ENCODE measurements around the gene RBBP8NL.

The RBBP8NL gene

GRCh38 chr20:62365814-62366369, 61.4 kb downstream of the RBBP8NL start:
- FAIRE-seq (no peak), DNase-seq (ENCODE audit: insufficient read length, low spot score) (no peak)
- TF ChIP-seq, protein P1, sequence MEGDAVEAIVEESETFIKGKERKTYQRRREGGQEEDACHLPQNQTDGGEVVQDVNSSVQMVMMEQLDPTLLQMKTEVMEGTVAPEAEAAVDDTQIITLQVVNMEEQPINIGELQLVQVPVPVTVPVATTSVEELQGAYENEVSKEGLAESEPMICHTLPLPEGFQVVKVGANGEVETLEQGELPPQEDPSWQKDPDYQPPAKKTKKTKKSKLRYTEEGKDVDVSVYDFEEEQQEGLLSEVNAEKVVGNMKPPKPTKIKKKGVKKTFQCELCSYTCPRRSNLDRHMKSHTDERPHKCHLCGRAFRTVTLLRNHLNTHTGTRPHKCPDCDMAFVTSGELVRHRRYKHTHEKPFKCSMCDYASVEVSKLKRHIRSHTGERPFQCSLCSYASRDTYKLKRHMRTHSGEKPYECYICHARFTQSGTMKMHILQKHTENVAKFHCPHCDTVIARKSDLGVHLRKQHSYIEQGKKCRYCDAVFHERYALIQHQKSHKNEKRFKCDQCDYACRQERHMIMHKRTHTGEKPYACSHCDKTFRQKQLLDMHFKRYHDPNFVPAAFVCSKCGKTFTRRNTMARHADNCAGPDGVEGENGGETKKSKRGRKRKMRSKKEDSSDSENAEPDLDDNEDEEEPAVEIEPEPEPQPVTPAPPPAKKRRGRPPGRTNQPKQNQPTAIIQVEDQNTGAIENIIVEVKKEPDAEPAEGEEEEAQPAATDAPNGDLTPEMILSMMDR (IDR thresholded peaks at IDR 0.05; ENCODE audit: insufficient read depth, missing control alignments), result no peak

GRCh38 chr20:62364911-62365736, 62.2 kb downstream of the RBBP8NL start:
- no peak for DNase-seq (ENCODE audit: insufficient read length, low spot score)
- no peak for FAIRE-seq
- TF ChIP-seq, protein P1 (IDR thresholded peaks at IDR 0.05; ENCODE audit: insufficient read depth, missing control alignments), result no peak

GRCh38 chr20:62363920-62364851, 63.2 kb downstream of the RBBP8NL start:
- DNase-seq (ENCODE audit: insufficient read length, low spot score), result no peak
- TF ChIP-seq, protein P1 (IDR thresholded peaks at IDR 0.05; ENCODE audit: insufficient read depth, missing control alignments), result no peak
- no peak for FAIRE-seq

- DNase-seq (ENCODE audit: insufficient read length, low spot score), result no peak
- TF ChIP-seq, protein P1 (IDR thresholded peaks at IDR 0.05; ENCODE audit: insufficient read depth, missing control alignments), result no peak
- FAIRE-seq, result no peak
Measured at GRCh38 chr20:62362991-62363919, 64.1 kb downstream of the RBBP8NL start.

DNA sequence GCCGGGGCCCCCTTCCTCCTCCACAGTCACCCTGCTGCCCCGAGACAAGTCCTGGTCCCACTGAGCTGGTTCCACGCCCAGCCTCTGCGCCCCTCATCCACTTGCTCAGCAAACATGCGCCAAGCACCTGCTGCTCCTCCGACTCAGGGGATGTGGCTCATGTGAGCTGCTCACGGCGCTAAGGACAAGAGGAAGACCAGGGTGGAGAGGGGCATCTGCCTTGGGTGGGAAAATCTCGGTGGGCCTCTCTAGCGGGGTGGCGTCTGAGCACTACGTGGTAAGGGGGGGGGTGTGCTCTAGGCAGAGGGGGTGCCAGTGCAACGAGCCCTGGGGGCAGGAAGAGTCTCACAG, 64.8 kb downstream of the RBBP8NL start:
- FAIRE-seq, result no peak
- DNase-seq (ENCODE audit: insufficient read length, low spot score), result no peak
- TF ChIP-seq, protein P1 (IDR thresholded peaks at IDR 0.05; ENCODE audit: insufficient read depth, missing control alignments), result no peak

GRCh38 chr20:62361799-62362589, 65.3 kb downstream of the RBBP8NL start:
- DNase-seq (ENCODE audit: insufficient read length, low spot score) (no peak), FAIRE-seq (no peak)
- TF ChIP-seq, protein P1 (IDR thresholded peaks at IDR 0.05; ENCODE audit: insufficient read depth, missing control alignments), result no peak
